Fibroblast of peridontal ligament (primary cell): ENCODE results near the gene ITGB1BP2.
"Not testable (repeated sequence)": the region's sequence is repeated elsewhere in the genome, so short reads cannot be mapped to it uniquely, and the experiment has no call there.

Experiments
- DNase-seq: peaks from one replicate; pipeline ENCODE4 v3.0.0-alpha.2; 2010; ENCODE audit errors: extremely low read depth

The ITGB1BP2 gene

GRCh38 chrX:71301195-71301924 is at the start of gene ITGB1BP2:
Gene ITGB1BP2, plus strand, starts transcription at chrX:71301750. Its CDS starts 57 bp downstream, at chrX:71301807.
- peak; percentile 54 for DNase-seq

- DNase-seq: no peak
Observed at GRCh38 chrX:71252221-71252620, 49.3 kb upstream of the ITGB1BP2 start.

GRCh38 chrX:71253253-71254091 is 48.1 kb upstream of the ITGB1BP2 start:
- DNase-seq: peak; percentile 34

- peak; percentile 75 for DNase-seq
Observed at GRCh38 chrX:71254092-71254963, 47.2 kb upstream of the ITGB1BP2 start, which contains the start of gene ZMYM3. Gene ZMYM3, minus strand, starts transcription at chrX:71254140. Its CDS starts 885 bp downstream, at chrX:71253255.

- DNase-seq: no peak
Observed at GRCh38 chrX:71256051-71256450, 45.5 kb upstream of the ITGB1BP2 start.

- no peak for DNase-seq
Observed at GRCh38 chrX:71256856-71257255, 44.7 kb upstream of the ITGB1BP2 start.

GRCh38 chrX:71268624-71269023 is 32.9 kb upstream of the ITGB1BP2 start:
- DNase-seq: not testable (repeated sequence)

- DNase-seq: no peak
Observed at GRCh38 chrX:71269801-71270395, 31.7 kb upstream of the ITGB1BP2 start.

GRCh38 chrX:71272313-71272712 is 29.2 kb upstream of the ITGB1BP2 start:
- DNase-seq: not testable (repeated sequence)

- DNase-seq: not testable (repeated sequence)
Observed at GRCh38 chrX:71281300-71281699, 20.2 kb upstream of the ITGB1BP2 start.

- no peak for DNase-seq
Observed at GRCh38 chrX:71282514-71283402, 18.8 kb upstream of the ITGB1BP2 start.

- DNase-seq: peak; percentile 99
Observed at GRCh38 chrX:71283403-71284143, 18.0 kb upstream of the ITGB1BP2 start, which contains the start of gene NONO. Gene NONO, plus strand, starts transcription at chrX:71283635. Its CDS starts 7,003 bp downstream, at chrX:71290638.

GRCh38 chrX:71285929-71286328 is 15.6 kb upstream of the ITGB1BP2 start:
- DNase-seq: no peak

- DNase-seq: peak; percentile 54
Observed at GRCh38 chrX:71291381-71291780, 10.2 kb upstream of the ITGB1BP2 start.

- DNase-seq: peak; percentile 70
Observed at GRCh38 chrX:71292669-71293365, 8.7 kb upstream of the ITGB1BP2 start.

GRCh38 chrX:71296806-71297205 is 4.7 kb upstream of the ITGB1BP2 start:
- no peak for DNase-seq

GRCh38 chrX:71298119-71298518 is 3.4 kb upstream of the ITGB1BP2 start:
- DNase-seq: no peak

GRCh38 chrX:71300064-71300463 is 1.5 kb upstream of the ITGB1BP2 start:
- not testable (repeated sequence) for DNase-seq

- not testable (repeated sequence) for DNase-seq
Observed at GRCh38 chrX:71300495-71300894, 1.1 kb upstream of the ITGB1BP2 start.
